PC-3 (cell line): ENCODE data around the gene MED4.

ENCODE experiments used
- EZH2 ChIP-seq: fragments of 300-600 bp; sonication (generic); IDR thresholded peaks from one replicate; pipeline ENCODE4 v1.6.1; 2017; ENCODE audit warnings: antibody characterized with exemption, mild to moderate bottlenecking, low read length; ENCODE audit not compliant: unreplicated experiment
- TF ChIP-seq, protein P1 (sequence below): fragments of 300-600 bp; sonication (generic); conservative IDR thresholded peaks from 2 replicates; pipeline ENCODE4 v1.5.1; 2017; ENCODE audit warnings: antibody characterized with exemption, low read depth, mild to moderate bottlenecking, low read length

DNA sequence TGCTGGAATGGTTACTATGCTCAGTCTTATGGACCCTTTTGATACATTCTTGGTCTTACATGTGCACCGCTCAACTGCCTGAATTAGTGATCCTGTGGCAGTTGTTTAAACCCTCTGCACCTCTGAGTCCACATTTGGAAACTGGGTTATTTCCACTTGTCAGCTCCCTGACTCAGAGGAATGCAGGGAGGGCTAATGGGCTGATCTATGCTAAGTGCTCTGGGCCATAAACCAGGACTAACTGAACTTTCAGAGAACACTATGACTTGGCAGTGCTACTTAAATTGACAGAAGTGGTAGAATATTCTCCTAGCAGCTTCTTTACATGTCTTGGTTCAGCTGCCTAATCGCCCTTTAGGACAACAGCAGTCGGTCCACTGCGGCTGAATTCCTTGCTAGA lies 26.8 kb upstream of the MED4 start:
- TF ChIP-seq, protein P1, sequence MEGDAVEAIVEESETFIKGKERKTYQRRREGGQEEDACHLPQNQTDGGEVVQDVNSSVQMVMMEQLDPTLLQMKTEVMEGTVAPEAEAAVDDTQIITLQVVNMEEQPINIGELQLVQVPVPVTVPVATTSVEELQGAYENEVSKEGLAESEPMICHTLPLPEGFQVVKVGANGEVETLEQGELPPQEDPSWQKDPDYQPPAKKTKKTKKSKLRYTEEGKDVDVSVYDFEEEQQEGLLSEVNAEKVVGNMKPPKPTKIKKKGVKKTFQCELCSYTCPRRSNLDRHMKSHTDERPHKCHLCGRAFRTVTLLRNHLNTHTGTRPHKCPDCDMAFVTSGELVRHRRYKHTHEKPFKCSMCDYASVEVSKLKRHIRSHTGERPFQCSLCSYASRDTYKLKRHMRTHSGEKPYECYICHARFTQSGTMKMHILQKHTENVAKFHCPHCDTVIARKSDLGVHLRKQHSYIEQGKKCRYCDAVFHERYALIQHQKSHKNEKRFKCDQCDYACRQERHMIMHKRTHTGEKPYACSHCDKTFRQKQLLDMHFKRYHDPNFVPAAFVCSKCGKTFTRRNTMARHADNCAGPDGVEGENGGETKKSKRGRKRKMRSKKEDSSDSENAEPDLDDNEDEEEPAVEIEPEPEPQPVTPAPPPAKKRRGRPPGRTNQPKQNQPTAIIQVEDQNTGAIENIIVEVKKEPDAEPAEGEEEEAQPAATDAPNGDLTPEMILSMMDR, result no peak
- TF ChIP-seq EZH2, result no peak
